GM19397 (cell line): ENCODE measurements around the gene ABHD2.
A peak's percentile ranks its signal among the peaks of the same experiment; 100 is the strongest.
"Not testable (repeated sequence)": the region's sequence is repeated elsewhere in the genome, so short reads cannot be mapped to it uniquely, and the experiment has no call there.

Source experiments
- ATAC-seq: cut with Tn5 transposase; IDR thresholded peaks from one replicate; pipeline ENCODE4 v1.9.1; 2021; ENCODE audit warnings: mild to moderate bottlenecking, moderate library complexity; ENCODE audit not compliant: unreplicated experiment

The ABHD2 gene, protein sequence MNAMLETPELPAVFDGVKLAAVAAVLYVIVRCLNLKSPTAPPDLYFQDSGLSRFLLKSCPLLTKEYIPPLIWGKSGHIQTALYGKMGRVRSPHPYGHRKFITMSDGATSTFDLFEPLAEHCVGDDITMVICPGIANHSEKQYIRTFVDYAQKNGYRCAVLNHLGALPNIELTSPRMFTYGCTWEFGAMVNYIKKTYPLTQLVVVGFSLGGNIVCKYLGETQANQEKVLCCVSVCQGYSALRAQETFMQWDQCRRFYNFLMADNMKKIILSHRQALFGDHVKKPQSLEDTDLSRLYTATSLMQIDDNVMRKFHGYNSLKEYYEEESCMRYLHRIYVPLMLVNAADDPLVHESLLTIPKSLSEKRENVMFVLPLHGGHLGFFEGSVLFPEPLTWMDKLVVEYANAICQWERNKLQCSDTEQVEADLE

DNA sequence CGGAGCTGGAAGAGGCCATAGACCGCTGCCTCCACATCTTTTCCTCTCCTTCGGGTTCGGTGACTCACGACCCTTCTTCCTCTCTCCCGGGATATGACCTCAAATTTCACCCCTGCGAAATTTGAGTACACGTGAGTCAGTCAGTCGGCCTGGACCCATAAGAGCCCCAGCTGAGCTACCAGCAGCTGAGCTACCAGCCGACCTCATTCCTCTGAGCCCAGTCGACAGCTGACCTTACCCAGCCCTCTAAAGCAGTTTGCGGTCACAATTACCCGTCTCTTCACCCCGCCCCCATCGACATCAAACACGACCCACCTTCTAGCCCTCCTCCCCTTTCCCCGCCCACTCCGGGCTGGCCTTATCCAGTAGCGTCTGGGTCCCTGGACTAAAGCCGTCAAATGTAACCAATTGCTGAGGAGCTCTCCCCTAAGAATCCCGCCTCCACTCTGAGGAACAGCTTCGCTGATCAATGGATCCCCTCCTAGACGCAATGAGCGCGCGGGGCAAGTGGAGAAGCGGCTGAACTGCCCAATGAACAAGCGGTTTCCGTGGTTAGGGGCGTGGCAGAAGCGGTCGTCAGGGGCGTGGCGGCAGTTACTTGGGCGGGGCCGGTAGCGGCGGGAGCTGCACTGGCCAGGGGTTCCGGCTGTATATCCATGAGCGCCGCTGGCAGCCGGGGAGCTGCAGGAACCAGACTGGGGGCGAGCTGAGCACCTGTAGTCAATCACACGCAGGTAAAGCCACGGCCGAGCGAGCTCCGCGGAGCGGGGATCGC is at the start of gene ABHD2:
Gene ABHD2 (plus strand): TSS at position 627 of the 775 bp plus-strand sequence. CDS start 27,872 bp downstream, outside the sequence.
- ATAC-seq = peak; percentile 95

DNA sequence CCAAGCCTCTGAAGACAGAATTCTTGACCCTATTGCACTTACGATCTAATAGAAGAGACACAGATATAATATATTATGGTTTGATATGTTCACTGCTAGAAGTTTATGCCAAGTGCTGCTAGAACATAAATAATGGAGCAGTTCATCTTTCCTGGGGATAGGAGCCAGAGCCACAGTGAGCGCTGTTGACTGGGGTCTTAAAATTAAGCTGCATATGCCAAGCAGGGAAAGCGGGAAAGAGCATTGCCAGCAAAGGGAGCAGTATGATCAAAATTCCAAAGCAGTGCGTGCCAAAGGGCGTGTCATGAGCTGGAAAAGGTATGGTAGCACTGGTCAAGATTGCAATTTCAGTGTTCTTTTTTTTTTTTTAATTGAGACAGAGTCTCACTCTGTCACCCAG is 49.1 kb upstream of the ABHD2 start:
- ATAC-seq = no peak

DNA sequence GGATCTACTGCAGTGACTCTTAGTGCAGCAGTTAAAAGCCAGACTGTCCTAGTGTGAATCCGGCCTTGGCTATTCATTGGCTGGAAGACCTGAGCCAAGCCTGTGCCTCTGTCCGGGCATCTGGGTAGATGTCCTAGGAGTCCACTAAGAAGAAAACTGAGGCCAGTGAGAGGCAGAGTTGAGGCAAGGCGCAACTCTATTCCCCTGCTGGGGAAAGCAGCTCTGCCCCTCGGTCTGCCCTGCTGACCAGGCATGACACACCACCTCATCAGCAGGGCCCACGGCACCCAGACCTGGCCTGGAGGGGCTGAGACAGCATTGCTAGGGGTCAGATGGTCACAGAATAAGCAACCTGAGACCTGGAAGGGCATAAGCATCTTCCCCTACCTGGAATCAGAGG is 46.7 kb upstream of the ABHD2 start:
- no peak for ATAC-seq

DNA sequence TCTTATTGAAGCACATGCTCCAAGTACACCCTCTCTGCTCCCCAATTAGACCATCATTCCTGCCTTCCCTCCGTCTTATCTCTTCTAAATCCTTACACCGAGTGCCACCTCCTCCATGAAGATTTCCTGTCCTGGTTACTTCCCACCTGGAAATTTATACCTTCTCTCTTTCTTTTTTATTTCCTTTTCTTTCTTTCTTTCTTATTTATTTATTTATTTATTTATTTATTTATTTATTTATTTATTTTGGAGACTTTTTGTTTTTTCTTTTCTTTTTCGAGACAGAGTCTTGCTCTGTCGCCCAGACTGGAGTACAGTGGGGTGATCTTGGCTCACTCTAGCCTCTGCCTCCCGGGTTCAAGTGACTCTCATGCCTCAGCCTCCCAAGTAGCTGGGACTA is 45.9 kb upstream of the ABHD2 start:
- no peak for ATAC-seq

DNA sequence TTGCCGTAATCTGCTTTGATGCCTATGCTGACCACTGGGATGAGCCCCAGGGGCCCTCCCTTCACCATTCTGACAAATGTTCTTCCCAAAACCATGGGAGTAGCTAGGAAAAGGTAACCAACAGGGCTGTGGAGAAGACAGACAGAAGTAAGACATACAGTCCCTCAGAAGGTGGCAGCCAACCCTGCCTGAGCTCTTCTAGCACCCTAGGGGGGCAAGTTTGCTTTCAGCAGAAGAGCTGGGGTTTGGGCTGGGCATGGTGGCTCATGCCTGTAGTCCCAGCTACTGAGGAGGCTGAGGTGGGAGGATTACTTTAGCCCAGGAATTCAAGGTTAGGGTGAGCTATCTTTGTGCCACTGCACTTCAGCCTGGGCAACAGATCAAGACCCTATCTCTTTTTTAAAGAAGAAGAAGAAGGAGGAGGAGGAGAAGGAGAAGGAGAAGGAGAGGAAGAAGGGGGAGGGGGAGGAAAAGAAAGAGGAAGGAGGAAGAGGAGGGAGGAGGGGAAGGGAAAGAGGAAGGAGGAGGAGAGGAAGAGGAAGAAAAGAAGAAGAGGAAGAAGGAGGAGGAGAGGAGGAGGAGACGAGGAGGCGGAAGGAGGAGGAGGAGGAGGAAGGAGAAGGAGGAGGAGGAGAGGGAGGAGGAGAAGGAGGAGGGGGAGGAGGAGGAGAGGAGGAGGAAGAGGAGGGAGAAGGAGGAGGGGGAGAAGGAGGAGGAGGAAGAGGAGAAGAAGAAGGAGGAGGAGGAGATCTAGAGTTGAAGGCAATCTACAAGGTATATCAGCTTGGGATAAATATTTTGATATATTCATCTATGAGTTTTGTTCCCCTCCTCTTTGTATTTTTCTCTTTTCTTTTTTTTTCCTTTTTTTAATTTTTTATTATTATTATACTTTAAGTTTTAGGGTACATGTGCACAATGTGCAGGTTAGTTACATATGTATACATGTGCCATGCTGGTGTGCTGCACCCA is 44.9 kb upstream of the ABHD2 start:
- no peak for ATAC-seq

DNA sequence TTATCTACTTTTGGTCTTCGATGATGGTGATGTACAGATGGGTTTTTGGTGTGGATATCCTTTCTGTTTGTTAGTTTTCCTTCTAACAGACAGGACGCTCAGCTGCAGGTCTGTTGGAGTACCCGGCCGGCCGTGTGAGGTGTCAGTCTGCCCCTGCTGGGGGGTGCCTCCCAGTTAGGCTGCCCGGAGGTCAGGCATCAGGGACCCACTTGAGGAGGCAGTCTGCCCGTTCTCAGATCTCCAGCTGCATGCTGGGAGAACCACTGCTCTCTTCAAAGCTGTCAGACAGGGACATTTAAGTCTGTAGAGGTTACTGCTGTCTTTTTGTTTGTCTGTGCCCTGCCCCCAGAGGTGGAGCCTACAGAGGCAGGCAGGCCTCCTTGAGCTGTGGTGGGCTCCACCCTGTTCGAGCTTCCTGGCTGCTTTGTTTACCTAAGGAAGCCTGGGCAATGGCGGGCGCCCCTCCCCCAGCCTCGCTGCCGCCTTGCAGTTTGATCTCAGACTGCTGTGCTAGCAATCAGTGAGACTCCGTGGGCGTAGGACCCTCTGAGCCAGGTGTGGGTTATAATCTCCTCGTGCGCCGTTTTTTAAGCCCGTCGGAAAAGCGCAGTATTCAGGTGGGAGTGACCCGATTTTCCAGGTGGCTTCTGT is 39.1 kb upstream of the ABHD2 start:
- ATAC-seq = not testable (repeated sequence)

DNA sequence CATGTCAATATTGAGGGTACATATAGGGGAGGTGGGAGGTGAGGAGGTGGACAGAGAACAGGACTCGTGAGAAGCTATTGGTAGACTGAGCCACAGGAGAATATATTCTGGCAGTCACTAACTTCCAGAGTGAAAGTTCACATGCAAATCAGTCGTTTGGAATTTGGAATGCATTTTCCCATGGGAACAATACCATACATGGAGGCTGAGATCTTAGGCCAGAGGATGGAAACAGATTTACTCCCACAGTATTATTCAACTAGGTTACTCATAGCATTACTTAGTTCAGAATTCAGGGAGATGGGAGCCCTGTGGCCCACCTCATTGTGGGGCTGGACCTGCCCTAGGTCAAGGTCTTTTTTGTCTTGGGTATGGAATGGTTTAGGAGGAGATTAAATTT is 36.4 kb upstream of the ABHD2 start:
- no peak for ATAC-seq

DNA sequence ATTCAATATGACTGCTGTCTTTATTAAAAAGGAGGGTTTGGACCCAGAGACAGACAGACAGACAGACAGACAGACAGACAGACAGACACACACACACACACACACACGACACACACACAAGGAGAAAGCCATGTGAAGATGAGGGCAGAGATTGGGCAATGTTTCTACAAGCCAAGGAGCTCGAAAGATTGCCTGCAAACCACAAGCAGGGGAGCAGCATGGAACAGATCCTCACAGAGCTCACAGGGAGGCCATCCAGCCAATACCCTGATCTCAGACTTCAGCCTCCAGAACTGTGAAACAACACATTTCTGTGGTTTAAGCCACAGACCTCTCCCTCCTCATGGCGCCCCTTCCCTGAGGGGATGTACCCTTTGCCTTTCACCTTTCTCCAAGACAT is 35.8 kb upstream of the ABHD2 start:
- no peak for ATAC-seq

DNA sequence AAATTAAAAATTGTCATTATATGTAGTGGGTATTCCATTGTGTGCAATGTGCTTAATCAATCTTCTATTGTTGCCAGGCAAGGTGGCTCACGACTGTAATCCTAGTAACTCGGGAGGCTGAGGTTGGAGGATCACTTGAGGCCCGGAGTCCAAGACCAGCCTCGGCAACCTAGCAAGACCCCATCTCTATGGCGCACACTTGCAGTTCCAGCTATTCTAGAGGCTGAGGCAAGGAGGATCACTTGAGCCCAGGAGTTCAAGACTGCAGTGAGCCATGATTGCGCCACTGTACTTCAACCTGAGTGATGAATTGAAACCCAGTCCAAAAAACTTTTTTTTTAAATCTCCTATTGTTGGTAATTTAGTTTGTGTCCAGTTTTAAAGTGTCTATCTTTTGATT is 33.4 kb upstream of the ABHD2 start:
- no peak for ATAC-seq

DNA sequence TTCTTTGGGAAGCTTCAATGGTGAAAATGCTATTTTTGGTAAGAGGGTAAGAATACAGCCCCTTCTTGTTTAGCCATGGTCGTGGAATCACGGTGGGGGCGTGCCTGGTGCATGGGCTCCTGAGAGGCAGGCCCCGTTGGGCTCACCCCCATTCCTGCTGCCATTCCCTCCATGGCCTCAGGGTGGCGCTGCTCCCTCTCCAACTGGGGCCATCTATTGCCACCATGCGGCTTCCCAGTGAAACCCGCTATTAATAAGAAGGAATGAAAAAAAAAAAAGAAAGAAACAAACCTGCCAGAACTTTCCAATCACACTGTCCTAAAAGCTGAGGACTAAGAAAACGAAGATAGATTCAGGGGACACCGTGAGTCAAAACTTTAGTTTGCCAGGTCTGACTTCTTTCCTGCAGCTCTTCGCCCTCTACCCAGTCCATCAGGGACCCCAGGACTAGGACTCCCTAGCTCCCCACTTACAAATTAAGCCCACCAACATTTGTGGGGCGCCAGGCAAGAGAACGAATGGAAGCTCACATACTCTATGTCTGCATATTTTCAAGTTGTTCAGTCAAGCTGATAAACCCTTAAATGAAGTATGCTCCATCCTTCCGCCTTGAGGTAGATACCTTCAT is 30.6 kb upstream of the ABHD2 start:
- peak; percentile 61 for ATAC-seq

DNA sequence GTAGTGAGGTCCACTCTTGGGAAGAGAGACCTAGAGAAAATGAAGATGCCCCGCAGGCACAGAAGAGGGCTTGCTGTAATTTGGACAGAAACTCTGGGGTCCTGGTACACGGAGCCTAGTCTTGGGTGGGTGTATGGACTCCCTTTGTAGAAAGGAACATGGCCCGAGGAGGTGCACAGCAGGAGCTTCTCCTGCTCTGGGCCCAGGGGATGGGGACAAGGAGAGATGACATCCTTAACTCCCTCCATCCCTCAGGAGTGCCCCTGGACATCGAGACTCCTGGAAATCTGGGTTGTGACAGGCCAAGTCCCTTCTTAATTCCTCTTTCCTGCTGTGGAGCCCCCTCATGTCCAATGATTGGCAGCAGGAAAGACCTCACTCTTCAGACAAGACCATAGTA is 29.9 kb upstream of the ABHD2 start:
- no peak for ATAC-seq

DNA sequence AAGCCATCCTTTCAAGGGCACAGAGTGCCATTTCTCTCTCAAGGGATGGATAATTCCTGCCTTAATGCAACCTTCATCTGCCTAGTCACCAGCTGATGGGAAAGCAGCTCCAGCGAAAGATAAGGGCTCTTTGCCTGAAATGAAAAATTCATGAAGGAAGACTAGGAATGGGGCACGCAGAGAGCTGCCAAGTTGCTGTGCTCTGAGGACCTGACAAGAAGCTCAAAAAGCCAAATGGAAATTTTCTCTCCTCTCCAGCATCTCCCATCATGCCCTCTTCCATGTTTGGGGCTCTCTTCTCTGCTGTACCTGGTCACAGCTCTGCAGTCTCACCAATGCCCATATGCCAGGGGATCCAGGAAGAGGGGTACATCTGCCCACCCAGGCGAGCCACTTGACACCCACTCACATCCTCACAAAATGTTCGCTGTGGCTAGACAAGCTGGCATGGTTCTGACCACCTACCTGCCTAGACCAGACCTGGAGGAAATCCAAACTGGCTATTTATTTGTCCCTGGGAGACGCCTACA is 29.3 kb upstream of the ABHD2 start:
- no peak for ATAC-seq

DNA sequence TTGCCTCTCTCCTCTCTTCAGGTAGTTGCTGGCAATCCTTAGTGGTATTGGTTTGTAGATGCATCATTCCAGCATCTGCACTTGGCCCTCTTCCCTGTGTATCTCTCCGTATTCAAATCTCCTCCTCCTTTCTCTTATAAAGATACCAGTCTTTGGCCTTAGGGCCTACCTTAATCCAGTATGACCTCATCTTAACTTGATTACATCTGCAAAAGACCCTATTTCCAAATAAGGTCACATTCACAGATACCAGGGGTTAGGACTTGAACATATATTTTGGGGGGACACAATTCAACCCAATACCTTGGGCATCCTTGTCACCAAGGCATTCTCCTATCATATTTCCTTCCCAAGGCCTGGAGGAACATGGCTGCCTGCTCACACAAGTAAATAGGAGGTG is 22.0 kb upstream of the ABHD2 start:
- no peak for ATAC-seq

DNA sequence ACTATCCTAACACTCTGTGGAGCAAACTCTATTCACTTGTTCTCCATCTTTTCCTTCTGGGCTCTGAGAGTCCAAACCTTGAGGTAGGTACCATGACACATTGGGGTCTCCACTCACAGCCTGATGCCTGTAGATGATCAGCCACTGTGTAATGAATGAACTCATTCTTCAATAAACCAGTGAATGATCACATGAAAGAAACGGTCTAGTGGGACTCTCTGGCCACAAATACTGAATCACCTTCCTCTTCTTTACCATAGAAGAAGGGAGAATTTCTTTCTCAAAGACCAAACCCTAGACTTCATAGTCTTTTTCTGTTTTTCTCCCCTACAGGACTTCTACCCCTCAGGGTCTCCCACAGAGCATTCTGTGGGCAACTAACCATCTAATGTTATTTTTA is 20.5 kb upstream of the ABHD2 start:
- ATAC-seq = peak; percentile 26

DNA sequence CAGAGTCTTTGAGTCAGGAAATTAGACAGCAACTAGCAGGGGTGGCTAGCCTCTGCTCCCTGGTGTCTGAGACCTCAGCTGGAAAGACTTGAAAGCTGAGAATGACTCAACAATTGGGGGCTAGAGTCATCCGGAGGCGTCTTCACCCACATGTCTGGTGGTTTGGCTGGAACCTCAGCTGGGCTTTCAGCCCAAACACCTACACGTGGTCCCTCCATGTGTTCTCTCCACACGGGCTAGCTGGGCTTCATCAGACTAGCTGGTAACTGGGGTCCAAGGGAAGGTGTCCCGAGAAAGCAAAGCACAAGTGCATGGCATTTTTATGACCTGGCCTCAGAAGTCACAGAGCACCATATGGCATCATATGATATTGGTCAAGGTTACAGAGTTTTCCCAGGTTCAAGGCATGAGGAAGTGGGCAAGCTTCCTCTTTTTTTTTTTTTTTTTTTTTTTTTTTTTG is 19.9 kb upstream of the ABHD2 start:
- peak; percentile 89 for ATAC-seq

DNA sequence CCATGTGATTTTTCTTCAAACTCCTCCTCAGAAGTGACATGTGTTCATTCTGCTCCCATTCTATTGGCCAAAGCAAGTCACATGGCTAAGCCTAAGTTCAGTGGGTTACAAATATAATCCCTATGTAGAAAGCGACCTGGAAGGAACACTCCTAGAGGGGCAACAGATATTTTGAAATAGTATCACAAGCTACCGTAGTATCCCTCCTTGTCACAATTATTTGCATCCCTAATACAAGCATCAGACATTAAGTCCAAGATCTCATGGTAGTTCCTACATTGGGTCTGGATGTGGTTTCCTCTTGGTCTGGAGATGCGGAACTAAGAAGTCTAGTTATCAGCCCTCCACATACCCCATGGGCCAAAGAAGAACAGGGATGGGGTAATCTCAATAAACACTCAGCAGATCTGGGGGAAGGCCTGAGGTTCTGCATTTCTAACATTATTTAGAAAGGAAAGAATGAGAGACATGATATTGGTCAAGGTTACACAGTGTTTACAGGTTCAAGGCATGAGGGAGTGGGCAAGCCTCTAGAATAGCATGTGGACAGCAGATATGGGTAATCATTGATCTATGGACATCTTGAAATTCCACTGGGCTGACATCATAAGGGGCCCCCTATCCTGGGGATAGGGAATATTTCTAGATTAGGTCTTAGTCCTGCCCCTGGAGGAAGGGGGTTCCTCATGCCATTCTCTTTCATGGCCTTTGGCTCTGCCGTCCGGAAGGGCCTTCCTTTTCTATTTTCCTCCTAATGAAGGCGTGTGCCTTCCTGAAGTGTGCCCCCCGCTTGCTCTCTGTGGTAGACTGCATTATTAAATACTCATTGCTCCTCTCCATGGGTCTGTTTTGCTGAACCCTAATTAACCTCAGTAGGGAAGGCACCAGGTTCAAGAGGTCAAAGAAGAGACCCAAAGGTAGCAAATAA is 17.8 kb upstream of the ABHD2 start:
- ATAC-seq = no peak

DNA sequence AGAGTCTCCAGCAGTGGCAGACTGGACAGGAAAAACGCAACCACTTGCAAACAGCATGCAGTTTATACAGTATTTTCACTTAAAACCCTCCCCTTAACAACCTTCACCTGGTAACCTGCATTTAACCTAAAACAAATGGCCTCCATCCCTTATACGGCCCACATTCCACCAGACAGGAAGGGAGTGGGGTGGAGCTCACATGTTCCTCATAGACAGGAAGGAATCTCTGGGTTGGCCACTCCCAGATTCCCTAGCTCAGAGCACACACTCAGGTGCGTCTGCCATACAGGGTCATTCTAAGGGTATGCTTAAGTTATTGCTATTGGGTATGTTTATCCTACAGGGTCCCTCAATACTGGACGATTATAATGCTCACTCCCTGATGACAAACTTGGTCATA is 16.8 kb upstream of the ABHD2 start:
- ATAC-seq = no peak

DNA sequence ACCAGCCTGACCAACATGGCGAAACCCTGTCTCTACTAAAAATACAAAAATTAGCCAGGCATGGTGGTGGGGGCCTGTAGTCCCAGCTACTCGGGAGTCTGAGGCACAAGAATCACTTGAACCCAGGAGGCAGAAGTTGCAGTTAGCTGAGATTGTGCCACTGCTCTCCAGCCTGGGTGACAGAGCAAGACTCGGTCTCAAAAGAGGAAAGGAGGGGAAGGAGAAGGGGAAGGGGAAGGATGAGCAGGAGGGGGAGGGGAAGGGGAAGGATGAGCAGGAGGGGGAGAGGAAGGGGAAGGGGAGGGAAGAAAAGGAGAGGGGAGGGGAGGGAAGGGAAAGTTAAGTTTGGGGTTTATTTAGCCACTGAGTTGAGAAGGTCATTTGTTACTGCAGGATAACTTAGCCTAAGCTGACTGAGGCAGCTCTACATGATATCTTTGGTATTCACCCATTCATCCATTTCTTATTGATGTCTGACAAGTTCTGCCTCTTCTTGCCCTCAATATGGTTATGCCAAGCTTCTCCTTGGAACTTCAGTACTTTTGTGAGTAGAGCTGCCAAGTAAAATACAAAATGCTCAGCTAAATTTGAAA is 15.9 kb upstream of the ABHD2 start:
- no peak for ATAC-seq
